Fibroblast of peridontal ligament (primary cell): ENCODE data around the gene DMRT1.
"Not testable (repeated sequence)": the region's sequence is repeated elsewhere in the genome, so short reads cannot be mapped to it uniquely, and the experiment has no call there.

ENCODE experiments used
- DNase-seq: peaks from one replicate; pipeline ENCODE4 v3.0.0-alpha.2; 2010; ENCODE audit errors: extremely low read depth

DMRT1 gene

GRCh38 chr9:859251-859650 lies 17.8 kb downstream of the DMRT1 start:
- DNase-seq: no peak

- DNase-seq: no peak
Observed at GRCh38 chr9:860706-861105, 19.2 kb downstream of the DMRT1 start.

- DNase-seq: not testable (repeated sequence)
Observed at GRCh38 chr9:861525-861924, 20.0 kb downstream of the DMRT1 start.

GRCh38 chr9:875119-875962 lies 33.8 kb downstream of the DMRT1 start:
- no peak for DNase-seq

- DNase-seq: no peak
Observed at GRCh38 chr9:876425-876824, 34.9 kb downstream of the DMRT1 start.

- DNase-seq: no peak
Observed at GRCh38 chr9:878239-878638, 36.7 kb downstream of the DMRT1 start.

- no peak for DNase-seq
Observed at GRCh38 chr9:880725-881124, 39.2 kb downstream of the DMRT1 start.

- DNase-seq: no peak
Observed at GRCh38 chr9:882416-882924, 41.0 kb downstream of the DMRT1 start.

- no peak for DNase-seq
Observed at GRCh38 chr9:883011-883410, 41.5 kb downstream of the DMRT1 start.

- no peak for DNase-seq
Observed at GRCh38 chr9:886886-887285, 45.4 kb downstream of the DMRT1 start.

- DNase-seq: no peak
Observed at GRCh38 chr9:892123-892522, 50.6 kb downstream of the DMRT1 start.

- no peak for DNase-seq
Observed at GRCh38 chr9:893115-893514, 51.6 kb downstream of the DMRT1 start.

- DNase-seq: peak; percentile 26
Observed at GRCh38 chr9:893843-894420, 52.4 kb downstream of the DMRT1 start.

GRCh38 chr9:899440-900184 lies 58.1 kb downstream of the DMRT1 start:
- DNase-seq: no peak

- DNase-seq: no peak
Observed at GRCh38 chr9:903886-904285, 62.4 kb downstream of the DMRT1 start.

GRCh38 chr9:905906-906305 lies 64.4 kb downstream of the DMRT1 start:
- DNase-seq: no peak

GRCh38 chr9:908536-909205 lies 67.2 kb downstream of the DMRT1 start:
- no peak for DNase-seq

- no peak for DNase-seq
Observed at GRCh38 chr9:911005-911404, 69.5 kb downstream of the DMRT1 start.

- DNase-seq: no peak
Observed at GRCh38 chr9:912776-913175, 71.3 kb downstream of the DMRT1 start.

GRCh38 chr9:913526-913925 lies 72.0 kb downstream of the DMRT1 start:
- DNase-seq: not testable (repeated sequence)

- DNase-seq: no peak
Observed at GRCh38 chr9:917730-918129, 76.2 kb downstream of the DMRT1 start.

- no peak for DNase-seq
Observed at GRCh38 chr9:920927-921326, 79.4 kb downstream of the DMRT1 start.
